KG1 (cell line): ENCODE results near the gene OR51D1.

Source experiments
- DNase-seq: peaks from one replicate; lab custom pipeline; 2025; lab: John Stamatoyannopoulos, UW

Gene OR51D1

DNA sequence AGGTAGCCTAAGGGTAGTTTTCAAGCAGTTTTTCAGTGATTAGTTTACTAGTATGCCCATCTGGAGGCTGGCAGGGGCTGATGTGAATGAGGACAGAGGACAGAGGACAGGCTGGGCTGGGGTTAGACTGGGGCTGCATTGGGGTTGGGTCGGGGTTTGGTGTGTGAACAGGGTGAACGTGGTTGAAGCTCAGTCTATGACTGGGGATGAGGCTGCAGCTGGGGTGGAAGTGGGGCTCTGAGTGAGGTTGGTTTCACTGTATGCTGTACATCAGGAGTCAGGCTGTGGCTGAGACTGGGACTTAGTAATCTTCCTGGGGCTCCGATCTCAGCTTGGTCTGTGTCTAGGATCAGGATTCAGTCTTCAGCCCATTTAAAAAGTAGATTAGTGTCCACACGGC lies 7.0 kb downstream of the OR51D1 start:
- DNase-seq = no peak

DNA sequence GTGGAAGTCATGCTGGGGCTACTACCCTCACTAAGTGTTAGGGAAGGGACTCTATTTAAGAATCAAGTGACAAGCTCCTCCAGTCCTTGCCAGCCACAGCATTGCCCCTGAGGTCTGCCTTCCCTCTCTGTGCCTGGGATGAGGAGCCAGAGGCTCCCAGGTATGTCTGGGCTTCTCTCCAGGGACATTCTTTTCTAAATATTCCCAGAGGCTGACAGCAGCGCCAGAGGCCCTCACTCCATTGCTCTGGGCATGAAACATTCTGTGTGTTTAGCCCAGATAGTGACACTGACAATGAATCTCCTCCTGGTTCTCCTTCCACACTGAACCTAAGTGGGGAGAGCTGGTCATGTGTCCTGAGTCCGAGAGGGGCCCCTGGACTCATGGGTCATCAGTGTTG lies 8.7 kb downstream of the OR51D1 start:
- DNase-seq = no peak

DNA sequence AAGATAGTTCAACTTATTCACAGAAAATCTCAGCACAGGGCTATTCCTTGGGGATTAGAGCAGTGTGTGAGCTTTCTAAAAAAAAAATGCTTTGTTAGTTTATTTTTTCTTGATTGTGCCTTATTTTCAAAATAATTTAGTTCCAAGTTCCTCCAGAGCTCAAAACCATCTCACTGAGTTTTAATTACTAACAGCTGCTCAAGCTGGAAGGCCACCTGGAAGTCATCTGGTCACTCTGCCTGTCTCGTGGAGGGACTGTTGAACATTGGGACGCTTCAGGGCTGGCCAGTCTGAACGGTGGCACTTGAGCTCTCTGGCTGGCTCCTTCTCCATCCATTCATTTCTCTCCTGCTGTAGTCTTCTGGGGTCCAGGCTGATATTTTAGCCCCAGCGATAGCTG lies 10.5 kb downstream of the OR51D1 start:
- no peak for DNase-seq

DNA sequence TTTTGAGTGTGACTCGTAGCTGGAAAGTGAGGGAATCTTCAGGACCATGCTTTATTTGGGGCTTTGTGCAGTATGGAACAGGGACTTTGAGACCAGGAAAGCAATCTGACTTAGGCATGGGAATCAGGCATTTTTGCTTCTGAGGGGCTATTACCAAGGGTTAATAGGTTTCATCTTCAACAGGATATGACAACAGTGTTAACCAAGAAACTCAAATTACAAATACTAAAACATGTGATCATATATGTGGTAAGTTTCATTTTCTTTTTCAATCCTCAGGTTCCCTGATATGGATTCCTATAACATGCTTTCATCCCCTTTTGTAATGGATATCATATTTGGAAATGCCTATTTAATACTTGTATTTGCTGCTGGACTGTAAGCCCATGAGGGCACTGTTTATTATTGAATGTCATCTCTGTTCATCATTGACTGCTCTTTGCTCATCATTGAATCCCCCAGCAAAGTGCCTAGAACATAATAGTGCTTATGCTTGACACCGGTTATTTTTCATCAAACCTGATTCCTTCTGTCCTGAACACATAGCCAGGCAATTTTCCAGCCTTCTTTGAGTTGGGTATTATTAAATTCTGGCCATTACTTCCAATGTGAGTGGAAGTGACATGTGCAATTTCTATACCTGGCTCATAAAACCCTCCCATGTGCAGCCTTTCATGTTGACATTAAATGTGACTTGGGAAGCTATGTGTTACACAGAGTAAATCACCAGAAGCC lies 17.5 kb downstream of the OR51D1 start:
- no peak for DNase-seq

DNA sequence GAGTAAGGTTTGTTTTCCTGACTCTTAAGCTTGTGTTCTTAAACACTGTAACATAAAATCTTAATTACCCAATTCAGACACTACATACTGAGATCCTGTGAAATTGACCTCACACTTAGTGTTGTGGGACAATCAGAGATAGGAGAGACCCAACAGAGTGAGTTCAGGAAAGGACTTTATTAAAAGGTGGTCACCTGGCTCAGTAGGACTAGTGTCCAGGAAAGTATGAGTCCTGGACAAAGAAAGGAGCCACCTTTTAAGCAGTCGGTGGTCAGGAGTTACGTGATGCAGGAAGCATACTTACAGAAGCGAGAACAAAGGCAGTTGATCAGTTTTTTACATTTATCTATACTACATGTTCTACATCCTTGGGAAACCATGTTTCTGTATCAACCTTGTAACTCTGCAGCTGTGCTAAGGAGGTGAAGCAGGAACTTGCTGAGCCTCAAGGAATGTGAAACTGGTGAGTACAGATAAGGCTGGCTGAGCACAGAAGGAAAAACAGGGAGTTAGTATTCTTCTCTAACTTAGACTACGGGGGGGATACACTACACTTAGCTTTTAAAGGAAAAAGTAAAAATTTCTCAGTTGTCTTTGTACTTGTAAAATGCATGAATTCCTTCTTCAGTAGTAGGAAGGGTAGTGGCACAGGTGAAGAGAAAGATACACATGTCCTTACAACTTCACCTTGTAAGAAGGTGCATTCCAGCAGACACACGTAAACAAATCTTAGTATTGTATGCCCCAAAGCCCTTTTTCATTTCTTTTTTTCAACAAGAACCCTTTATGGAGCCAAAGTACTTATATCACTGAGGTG lies 21.6 kb downstream of the OR51D1 start:
- DNase-seq = no peak

DNA sequence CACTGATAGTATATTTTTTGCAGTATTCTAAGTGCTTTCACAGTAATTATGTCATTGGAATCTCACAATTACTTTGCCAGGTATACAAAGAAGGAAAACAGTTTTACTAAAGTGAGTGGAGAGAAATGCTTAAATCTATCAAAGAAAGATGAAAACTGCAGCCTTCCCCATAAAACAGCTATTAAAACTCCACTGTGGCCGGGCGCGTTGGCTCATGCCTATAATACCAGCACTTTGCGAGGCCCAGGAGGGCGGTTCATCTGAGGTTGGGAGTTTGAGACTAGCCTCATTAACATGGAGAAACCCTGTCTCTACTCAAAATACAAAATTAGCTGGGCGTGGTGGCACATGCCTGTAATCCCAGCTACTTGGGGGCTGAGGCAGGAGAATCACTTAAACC lies 25.6 kb downstream of the OR51D1 start:
- DNase-seq = no peak

DNA sequence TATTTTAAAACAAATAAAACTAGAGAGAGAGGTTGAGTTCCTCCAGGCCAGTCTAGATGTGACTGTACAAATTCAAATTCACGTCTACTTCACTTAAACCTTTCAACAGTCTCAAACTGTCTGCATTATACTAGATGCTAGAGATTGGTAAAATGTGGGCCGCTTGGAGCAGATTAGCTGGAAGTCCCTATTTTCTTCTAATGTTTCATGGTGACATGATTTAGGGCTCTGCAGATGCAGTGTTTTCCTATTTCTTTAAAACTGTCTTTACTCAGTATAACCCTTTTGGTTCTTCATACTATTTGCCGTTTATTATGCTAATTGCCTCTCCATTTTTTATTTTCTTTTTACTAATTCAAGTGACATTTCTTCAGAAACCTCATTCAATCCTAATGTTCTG lies 26.9 kb downstream of the OR51D1 start:
- DNase-seq = no peak

DNA sequence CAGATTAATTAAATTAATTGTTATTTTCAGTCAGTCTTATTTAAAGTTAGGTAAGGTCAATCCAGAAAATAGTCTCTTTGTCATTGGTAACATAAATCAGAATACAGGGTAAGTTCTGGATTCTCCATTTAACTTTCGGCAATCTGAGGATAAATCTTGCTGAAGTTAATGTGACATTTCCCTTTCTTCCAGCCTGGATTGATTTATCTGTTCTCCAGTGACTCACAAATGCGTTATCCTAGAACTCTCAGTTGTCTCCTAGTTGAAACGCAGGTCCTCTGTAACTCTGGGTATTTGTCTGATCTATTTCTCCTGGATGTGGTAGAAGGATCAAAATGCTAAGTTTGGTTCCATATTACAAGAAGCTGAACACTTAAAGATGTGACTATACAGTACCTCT lies 27.5 kb downstream of the OR51D1 start:
- no peak for DNase-seq

DNA sequence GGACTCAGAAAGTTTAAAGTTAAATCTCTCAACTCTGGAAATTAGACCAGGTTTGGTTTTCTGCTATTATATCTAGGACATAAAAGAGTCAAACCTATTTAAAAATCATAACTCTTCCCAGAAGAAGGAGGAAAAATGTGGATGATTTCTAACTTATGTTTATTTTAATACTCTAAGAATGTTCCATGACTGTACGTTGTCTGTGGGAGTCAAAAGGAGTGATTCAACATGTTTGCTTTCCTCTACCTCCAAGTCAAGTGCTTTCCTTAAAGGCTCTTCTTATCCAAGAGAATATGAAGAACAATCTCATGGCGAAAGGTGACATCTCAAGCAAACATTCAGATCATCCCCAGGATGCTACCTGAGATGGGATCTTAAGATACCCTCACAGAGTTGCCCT lies 28.1 kb downstream of the OR51D1 start:
- DNase-seq = no peak

DNA sequence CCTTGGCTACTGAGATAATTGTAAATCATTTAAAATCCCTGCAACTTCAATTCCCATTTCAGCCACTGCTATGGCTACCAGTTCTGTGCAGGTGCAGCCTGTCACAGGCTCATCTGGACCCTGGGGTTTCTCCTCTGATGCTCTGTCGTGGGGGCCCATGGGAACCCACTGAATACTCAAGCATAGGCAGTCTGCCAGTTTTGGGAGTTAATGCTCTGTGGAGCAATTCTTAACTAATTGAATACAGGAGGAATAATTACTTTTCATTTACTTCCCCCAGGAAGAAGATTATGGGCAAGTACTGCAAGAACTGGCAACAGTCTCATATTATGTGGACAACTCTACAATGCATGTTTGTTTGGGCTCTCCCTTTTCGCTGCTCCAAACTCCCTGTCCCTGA lies 34.5 kb downstream of the OR51D1 start:
- DNase-seq = no peak

DNA sequence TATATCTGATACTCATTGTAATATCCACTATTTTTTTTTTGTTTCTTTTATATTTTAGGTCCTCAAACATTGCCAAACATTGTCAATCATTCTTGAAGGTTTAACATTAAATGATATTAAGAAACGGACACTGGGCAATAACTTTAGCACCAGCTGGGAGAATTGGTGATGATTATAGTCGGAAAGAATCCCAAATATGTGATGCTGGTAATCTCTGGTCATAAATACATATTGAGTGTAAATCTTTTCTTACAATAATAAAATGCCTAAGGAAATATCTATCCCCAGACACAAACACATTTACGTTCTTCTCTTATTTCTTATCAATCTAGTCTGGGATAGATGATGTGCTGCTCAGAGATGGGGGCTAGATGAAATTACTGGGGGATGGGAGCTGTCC lies 35.2 kb downstream of the OR51D1 start:
- no peak for DNase-seq

DNA sequence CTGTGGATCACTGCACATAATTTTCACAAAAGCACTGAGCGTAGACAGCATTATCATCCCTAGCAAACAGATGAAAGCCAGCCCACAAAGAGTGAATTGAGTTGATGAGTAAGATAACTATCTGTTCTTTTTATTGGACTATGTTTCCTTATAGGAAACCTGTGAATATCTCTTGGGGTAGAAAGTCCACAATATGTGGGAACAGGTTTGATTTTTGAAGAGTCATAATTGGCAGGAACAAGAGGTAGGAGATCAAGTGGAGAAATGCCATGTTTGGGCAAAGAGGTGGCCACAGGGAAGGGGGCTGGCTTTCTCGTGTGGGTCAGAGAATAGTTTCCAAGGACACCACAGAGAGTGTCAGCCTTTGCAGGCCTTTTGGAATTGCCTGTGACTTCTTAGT lies 36.5 kb downstream of the OR51D1 start:
- no peak for DNase-seq

DNA sequence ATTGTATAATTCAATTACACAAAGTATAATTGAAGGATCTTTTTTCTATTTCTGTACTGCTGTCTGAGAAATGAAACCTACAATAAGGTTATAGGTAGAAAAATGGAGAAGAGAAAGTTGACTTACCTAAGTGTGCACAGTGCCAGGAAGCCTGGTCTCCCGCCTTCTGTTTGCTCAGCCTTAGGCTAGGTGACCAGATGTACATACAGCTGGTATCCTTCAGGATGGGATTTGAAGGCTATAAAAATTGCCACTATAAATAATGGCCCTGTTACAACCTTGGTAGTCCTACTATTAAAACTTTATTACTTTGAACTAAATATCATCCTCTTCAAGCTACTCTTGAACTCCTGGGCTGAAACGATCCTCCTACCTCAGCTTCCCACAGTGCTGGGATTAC lies 40.7 kb downstream of the OR51D1 start:
- DNase-seq = no peak

DNA sequence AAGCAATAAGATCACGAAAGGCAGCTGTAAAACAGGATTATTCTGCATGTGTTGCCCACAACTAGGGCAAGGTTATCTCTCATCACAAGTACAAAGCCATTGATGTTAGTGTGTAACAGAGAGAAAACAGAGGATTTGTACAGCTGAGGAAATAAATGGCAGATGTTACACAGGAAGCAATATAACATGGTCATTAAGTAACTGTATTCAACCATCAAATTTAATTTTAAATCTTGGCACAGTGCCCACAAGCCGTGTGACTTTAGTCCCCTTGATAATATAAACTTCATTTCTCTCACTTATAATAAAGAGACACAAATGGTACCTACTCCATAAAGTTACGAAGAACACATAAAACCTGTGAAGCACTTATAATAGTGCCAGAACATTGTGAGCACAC lies 43.1 kb downstream of the OR51D1 start:
- no peak for DNase-seq

DNA sequence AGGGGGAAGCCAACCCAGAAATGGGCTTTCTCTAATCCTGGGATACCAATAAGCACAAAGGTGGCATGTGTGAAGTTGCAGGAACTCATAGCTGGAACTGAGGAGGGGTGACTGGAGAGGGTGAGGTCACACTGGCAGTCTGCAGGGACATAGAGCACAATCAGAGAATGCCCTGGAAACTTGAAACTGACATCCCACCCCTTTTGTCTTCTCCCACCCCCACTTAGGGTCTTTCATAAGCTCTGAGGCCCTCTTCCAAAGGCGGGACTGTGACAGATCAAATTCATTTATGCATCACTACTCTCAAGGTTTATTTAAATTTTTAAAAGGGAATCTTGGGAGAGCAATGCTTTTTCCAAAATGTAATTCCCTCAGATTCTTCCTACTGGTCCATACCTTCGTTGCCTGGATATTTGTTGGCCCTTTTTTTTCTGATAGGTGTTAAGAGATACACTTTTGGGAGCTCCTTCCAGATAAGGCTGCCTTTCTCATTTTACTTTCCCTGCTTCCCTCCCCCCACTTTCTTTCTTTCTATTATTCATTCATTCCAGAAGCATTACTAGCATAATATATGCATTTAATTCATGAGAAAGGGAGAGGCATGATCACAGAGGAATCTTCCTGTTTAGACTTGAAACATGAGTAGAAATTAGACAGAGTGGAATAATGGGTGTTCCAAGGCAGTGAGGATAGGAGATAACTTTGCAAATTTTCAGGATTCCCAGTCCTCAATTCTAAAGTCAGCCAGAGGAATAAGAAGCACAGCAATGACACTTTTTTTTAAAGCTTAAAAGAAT lies 45.5 kb downstream of the OR51D1 start:
- no peak for DNase-seq

DNA sequence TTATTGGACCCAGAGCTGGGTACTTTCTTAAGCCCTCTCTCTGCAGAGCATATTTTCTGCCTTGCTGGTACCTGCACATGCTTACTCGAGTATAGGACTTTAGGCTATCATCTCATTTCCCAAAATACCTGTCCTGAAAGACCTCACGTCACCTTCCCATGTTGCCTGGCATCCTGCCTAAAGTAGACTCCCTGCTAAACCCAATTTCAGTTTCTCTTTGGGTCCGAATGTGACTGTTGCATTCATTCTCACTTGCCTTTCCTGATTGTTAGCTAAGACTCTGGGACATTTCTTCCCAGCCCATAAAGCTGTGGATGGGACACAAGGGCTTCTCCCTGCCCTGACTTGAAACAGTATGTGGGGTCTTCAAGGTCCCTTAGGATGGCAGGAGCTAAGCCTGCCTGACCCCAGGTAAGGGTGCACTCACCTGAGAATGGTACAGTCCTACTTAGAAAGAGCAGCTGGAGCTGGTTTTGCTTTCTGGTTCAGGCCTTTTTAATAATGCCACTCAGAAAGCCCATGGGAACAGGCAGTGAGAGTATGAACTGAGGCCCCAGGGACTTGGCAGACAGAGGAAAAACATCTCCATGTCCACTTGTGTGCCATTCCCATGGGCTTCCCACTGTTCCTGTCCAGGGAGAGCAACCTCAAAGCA lies 47.5 kb downstream of the OR51D1 start:
- no peak for DNase-seq
